ENCODE results near the gene RPL5. TPM values are rescaled to one million over a fixed set of nuclear protein-coding genes. Genes with fewer than 3 reads are reported as not detected.

The RPL5 gene
- total RNA-seq, 2 experiments from 2014 or later: 1,359 to 1,602 TPM

Other genes starting within 250 kb of the RPL5 start
- gene EVI5, start 46.9 kb upstream of the RPL5 start, total RNA-seq: 10 to 100 TPM; 28.5 to 32.6 TPM
- gene DIPK1A, start 129.4 kb downstream of the RPL5 start, total RNA-seq: 1 to 10 TPM; 6.1 to 6.5 TPM
- gene MTF2, start 247.2 kb downstream of the RPL5 start, total RNA-seq: 10 to 100 TPM; 49.8 to 55.0 TPM

Measured in activated CD4-positive, alpha-beta T cell treated with anti-CD3 and anti-CD28 coated beads for 36 hours (primary cell).